ENCODE data around the gene NIPAL4. TPM values are rescaled to one million over a fixed set of nuclear protein-coding genes. Genes with fewer than 3 reads are reported as not detected.
A peak's percentile ranks its signal among the peaks of the same experiment; 100 is the strongest.

NIPAL4 gene
- total RNA-seq, 1 donor from 2014 or later = not detected

DNA sequence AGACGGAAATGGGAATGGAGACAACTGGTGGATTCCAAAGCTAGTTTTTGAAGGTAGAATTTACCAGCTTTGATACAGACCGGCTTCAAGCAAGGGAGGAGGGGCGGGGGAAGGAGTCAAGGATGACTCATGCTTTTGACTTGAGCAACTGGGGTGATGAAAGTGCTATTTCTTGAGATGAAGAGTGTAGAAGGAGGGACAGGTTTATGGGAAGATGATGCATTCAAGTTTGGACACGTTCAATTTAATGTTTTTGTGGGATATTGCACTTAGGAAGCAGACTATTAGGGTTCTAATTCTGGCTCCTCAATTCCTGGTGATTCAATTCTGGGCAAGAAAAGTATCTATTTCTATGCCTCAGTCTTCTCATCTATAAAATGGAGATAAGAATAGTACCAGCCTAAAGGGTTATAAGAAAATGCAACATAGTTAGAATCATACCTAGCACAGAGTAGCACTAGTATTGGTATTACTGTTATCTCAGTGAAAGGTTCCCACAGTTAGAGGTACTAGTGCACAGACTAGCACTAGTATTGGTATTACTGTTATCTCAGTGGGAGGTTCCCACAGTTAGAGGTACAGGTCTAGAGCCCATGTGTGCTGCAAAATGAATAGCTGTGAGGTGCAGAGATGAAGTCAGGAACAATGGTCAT lies 4.6 kb downstream of the NIPAL4 start:
- no peak for DNase-seq (ENCODE audit: low spot score)
- H2AFZ ChIP-seq (replicated peaks) = no peak overlapping the region
- peaks cover 5% of the 10 kb centered on the region for H3F3A ChIP-seq (ENCODE audit: low read depth)
- H3K36me3 ChIP-seq = no peaks in the 10 kb centered on the region
- H3K79me2 ChIP-seq (ENCODE audit: low read depth) = no peaks in the 10 kb centered on the region
- H3K27me3 ChIP-seq = peaks cover 32% of the 10 kb centered on the region
- Mint-ChIP-seq H3K36me3 (peaks cover 2% of the 10 kb centered on the region), H3K27me3 (ENCODE audit: insufficient read depth, low read depth) (peaks cover 11% of the 10 kb centered on the region), H3K27ac (peak overlapping the region; percentile 25), H3K4me1 (peaks cover 18% of the 10 kb centered on the region), H3K4me3 (peak overlapping the region; percentile 5), H3K9me3 (no peaks in the 10 kb centered on the region)
- H3K4me2 ChIP-seq = peak overlapping the region; percentile 18
- no peak overlapping the region for H3K9ac ChIP-seq
- H3K9me3 ChIP-seq (ENCODE audit: low read depth) = no peaks in the 10 kb centered on the region
- TF ChIP-seq CTCF (IDR thresholded peaks at IDR 0.05) = no peak
- TF ChIP-seq EZH2phosphoT487 (IDR thresholded peaks at IDR 0.05) = no peak
- TF ChIP-seq EZH2 (IDR thresholded peaks at IDR 0.05) = no peak
- H3K4me1 ChIP-seq = peaks cover 10% of the 10 kb centered on the region
- no peak overlapping the region for H3K27ac ChIP-seq
- no peak overlapping the region for H3K4me3 ChIP-seq
- H4K20me1 ChIP-seq (ENCODE audit: low read depth) = no peaks in the 10 kb centered on the region

DNA sequence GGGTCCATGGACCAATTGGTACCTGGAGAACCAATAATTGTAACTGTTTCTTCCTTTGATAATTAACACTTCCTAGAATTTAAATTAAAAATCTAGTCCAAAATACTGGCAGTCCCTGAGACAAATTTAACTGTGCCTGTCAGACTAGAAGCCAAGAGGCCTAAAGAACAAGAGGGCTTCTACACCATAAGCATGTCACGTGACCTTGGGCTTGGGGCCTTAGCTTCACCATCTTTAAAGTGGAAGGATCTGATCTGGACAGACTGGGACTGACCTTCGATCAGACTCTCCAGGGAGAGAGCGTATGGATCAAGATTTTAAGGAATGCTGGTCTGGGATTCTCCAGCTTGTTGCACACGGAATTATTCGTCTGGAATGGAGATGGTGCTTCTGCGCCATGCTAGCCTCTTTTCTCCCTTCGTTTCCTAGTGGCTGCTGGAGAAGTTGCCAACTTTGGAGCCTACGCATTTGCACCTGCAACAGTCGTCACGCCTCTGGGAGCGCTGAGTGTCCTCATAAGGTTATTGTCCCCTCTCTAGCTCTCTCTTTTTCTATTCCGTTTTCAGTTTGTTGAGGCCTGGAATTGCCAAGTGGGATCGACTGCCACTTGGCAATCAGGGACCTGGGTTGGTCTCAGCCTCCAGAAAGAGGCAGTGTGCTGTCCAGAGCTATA lies 8.4 kb downstream of the NIPAL4 start:
- H2AFZ ChIP-seq (replicated peaks) = no peak overlapping the region

GRCh38 chr5:157469073-157469472 lies 9.1 kb downstream of the NIPAL4 start:
- no peak overlapping the region for H3K27ac Mint-ChIP-seq
- Histone ChIP-seq H4K20me1 (ENCODE audit: low read depth) (no peaks in the 10 kb centered on the region), H3K9ac (no peak overlapping the region), H3K4me3 (no peak overlapping the region), H3K9me3 (ENCODE audit: low read depth) (no peaks in the 10 kb centered on the region), H3K4me1 (peaks cover 4% of the 10 kb centered on the region), H3K4me2 (no peak overlapping the region), H3K36me3 (no peaks in the 10 kb centered on the region), H3K27ac (no peak overlapping the region), H3K27me3 (no peaks in the 10 kb centered on the region), H3K79me2 (ENCODE audit: low read depth) (no peaks in the 10 kb centered on the region), H2AFZ (replicated peaks) (no peak overlapping the region), H3F3A (ENCODE audit: low read depth) (peaks cover 5% of the 10 kb centered on the region)
- H3K9me3 Mint-ChIP-seq = no peaks in the 10 kb centered on the region
- peaks cover 3% of the 10 kb centered on the region for H3K36me3 Mint-ChIP-seq
- H3K4me1 Mint-ChIP-seq = peaks cover 28% of the 10 kb centered on the region
- DNase-seq (ENCODE audit: low spot score) = no peak
- no peak overlapping the region for H3K4me3 Mint-ChIP-seq
- TF ChIP-seq EZH2 (IDR thresholded peaks at IDR 0.05) (no peak), CTCF (IDR thresholded peaks at IDR 0.05) (no peak), EZH2phosphoT487 (IDR thresholded peaks at IDR 0.05) (no peak)
- no peaks in the 10 kb centered on the region for H3K27me3 Mint-ChIP-seq (ENCODE audit: insufficient read depth, low read depth)

More for the DNA sequence above, 8.4 kb downstream of the NIPAL4 start:
- no peak overlapping the region for H3K27ac Mint-ChIP-seq
- Histone ChIP-seq H3K79me2 (ENCODE audit: low read depth) (no peaks in the 10 kb centered on the region), H4K20me1 (ENCODE audit: low read depth) (no peaks in the 10 kb centered on the region), H3F3A (ENCODE audit: low read depth) (peaks cover 5% of the 10 kb centered on the region), H3K36me3 (no peaks in the 10 kb centered on the region), H3K4me3 (no peak overlapping the region), H3K27me3 (no peaks in the 10 kb centered on the region), H3K9ac (no peak overlapping the region), H3K27ac (no peak overlapping the region), H3K9me3 (ENCODE audit: low read depth) (no peaks in the 10 kb centered on the region), H3K4me1 (peaks cover 10% of the 10 kb centered on the region), H3K4me2 (no peak overlapping the region)
- no peaks in the 10 kb centered on the region for H3K9me3 Mint-ChIP-seq
- no peak for TF ChIP-seq CTCF (IDR thresholded peaks at IDR 0.05)
- no peak for TF ChIP-seq EZH2phosphoT487 (IDR thresholded peaks at IDR 0.05)
- TF ChIP-seq EZH2 (IDR thresholded peaks at IDR 0.05) = no peak
- no peaks in the 10 kb centered on the region for H3K27me3 Mint-ChIP-seq (ENCODE audit: insufficient read depth, low read depth)
- DNase-seq (ENCODE audit: low spot score) = no peak
- H3K4me1 Mint-ChIP-seq = peaks cover 32% of the 10 kb centered on the region
- H3K4me3 Mint-ChIP-seq = no peak overlapping the region
- peaks cover 3% of the 10 kb centered on the region for H3K36me3 Mint-ChIP-seq

Data from neural progenitor cell (in vitro differentiated cells).